A549 treated with CpdA at 1 μM for 4 hours (cell line): Measurements from ENCODE around the gene LTK. TPM values are rescaled to one million over a fixed set of nuclear protein-coding genes. Genes with fewer than 3 reads are reported as not detected.

ENCODE experiments used
- total RNA-seq: library from RNA; stranded (reverse); fragments of 200-300 nt; extraction: Qiagen RNA extraction; gene quantifications from 5 replicates; pipeline ENCODE4 v1.2.3, GENCODE V29; 2022; ENCODE audit warnings: low read depth

The LTK gene
- total RNA-seq = 0.06 to 0.16 TPM (median 0.10 TPM) in 4 of 5 replicates, not detected in the other

GRCh38 chr15:41513506-41514227 lies at the start of gene LTK:
Gene LTK, minus strand, starts transcription at chr15:41513827. Its CDS starts 118 bp downstream, at chr15:41513709.

GRCh38 chr15:41558400-41559238 lies 45.0 kb upstream of the LTK start, which contains the start of gene TYRO3:
Gene TYRO3, plus strand, starts transcription at chr15:41559212. Its CDS starts 46 bp downstream, at chr15:41559258.

GRCh38 chr15:41493205-41493901 lies 20.3 kb downstream of the LTK start, which contains the start of gene ITPKA:
Gene ITPKA, plus strand, starts transcription at chr15:41493874. Its CDS starts 54 bp downstream, at chr15:41493928.

Other genes with a start within 250 kb of the LTK start
- 13.6 to 16.2 TPM (median 14.8 TPM) in 5 replicates for gene OIP5, start 181.2 kb downstream of the LTK start, total RNA-seq
- gene NUSAP1, start 180.9 kb downstream of the LTK start, total RNA-seq = 65.2 to 95.4 TPM (median 72.2 TPM) in 5 replicates
- gene NDUFAF1, start 111.3 kb downstream of the LTK start, total RNA-seq = 12.1 to 14.6 TPM (median 13.2 TPM) in 5 replicates
- 16.3 to 27.5 TPM (median 19.5 TPM) in 5 replicates for gene RTF1, start 96.7 kb downstream of the LTK start, total RNA-seq
- 1.2 to 2.0 TPM (median 1.7 TPM) in 5 replicates for gene ITPKA, start 20.0 kb downstream of the LTK start, total RNA-seq
- gene RPAP1, start 30.4 kb upstream of the LTK start, total RNA-seq = 9.2 to 14.5 TPM (median 12.7 TPM) in 5 replicates
- gene TYRO3, start 45.4 kb upstream of the LTK start, total RNA-seq = 11.0 to 13.2 TPM (median 12.4 TPM) in 5 replicates
- 6.1 to 11.1 TPM (median 6.9 TPM) in 5 replicates for gene MGA, start 146.6 kb upstream of the LTK start, total RNA-seq